Activated CD4-positive, alpha-beta T cell treated with anti-CD3 and anti-CD28 coated beads for 1 hour (primary cell): ENCODE results near the gene RBM28.
A peak's percentile ranks its signal among the peaks of the same experiment; 100 is the strongest.

Experiments used
- DNase-seq: peaks from one replicate; pipeline ENCODE4 v3.0.0-alpha.2; 2020

Gene RBM28

DNA sequence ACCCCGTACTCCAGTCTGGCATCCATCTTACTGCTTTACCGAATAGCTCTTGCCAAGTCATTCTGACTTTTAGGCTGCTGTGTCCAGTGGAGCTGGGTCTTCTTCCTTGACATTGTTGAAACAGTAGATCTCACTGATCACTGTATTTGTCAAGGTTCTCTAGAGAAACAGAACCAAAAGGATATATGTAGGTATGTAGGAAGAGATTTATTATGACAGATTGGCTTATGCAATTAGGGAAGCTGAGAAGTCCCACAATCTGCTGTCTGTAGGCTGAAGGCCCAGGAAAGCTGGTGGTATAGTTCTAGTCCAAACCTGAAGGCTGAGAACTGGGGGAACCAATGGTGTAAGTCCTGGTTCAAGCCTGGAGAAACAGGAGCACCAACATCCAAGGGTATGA lies 29.9 kb upstream of the RBM28 start:
- DNase-seq, result no peak

DNA sequence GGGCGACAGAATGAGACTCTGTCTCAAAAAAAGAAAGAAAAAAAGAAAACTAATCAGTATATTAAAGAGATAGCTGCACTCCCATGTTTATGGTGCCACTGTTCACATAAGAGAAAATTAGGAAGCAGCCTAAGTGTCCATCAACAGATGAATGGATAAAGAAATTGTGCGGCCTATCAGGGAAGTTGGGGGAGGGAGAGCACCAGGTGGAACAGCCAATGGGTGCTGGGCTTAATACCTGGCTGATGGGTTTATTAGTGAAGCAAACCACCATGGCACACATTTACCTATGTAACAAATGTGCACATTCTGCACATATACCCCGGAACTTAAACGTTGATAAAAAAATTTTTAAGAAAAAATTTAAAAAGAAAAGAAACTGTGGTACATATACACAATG lies 26.8 kb upstream of the RBM28 start:
- DNase-seq, result no peak

- no peak for DNase-seq
Measured at GRCh38 chr7:128366986-128367385, 23.3 kb upstream of the RBM28 start.

- no peak for DNase-seq
Measured at GRCh38 chr7:128366300-128366699, 22.6 kb upstream of the RBM28 start.

DNA sequence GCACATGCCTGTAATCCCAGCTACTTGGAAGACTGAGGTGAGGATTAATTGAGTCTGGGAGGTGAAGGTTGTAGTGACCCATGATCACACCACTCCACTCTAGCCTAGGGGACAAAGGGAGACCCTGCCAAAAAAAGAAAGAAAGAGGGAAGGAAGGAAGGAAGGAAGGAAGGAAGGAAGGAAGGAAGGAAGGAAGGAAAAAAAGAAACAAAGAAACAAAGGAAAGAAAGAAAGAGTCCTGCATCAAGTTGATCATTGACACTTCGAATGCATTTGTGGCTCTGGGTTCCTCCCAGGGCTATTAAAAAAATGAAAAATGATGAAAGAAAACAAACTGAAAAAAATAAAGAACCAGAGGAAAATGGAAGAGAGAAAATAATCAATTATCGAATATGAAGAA lies 21.7 kb upstream of the RBM28 start:
- no peak for DNase-seq

DNA sequence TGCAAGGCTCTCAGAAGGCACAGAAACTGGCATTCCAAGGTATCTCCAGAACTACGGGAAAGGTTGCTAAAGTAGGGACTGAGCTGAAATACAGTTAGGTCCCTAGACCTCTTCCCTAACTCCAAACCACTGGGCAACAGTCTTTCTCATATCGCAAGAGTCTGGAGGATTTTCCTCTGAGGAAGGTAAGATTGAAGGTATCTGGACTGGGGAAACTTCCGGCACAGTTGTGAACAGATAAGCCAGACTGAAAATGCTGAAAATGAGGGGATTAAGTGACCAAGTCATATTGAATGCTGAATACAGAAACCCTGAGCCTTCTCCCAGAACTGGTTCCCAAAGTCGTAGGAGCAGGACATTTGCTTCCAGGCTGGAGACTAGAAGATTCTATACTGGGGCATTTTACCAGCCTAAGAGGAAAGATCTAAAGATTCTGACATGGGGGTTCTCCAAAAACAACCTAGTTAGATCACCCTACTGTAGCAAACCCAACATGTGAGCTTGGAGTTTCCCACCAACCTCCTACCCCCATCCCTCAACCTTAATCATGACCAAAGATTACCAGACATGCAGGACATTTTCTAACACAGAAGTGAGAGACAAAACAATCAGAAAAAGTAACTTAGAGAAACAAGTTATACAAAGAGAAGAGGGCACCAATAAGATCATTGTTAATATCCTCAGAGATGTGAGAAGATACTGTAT lies 20.6 kb upstream of the RBM28 start:
- DNase-seq, result no peak

- no peak for DNase-seq
Measured at GRCh38 chr7:128363261-128363721, 19.6 kb upstream of the RBM28 start.

DNA sequence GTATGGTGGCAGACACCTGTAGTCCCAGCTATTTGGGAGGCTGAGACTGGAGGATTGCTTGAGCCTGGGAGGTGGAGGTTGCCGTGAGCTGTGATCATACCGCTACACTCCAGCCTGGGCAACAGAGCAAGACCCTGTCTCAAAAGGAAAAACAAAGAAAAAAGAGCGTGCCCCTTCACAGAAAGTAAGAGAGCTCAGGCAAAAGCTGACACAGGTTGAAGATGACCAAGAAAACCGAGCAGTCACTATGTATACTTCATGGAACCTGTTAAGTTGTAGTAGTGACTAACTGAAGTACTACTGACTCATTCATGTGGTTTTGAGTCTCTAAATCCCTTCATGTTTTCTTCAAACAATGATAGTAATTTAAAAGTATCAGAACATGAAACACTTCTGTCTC lies 19.0 kb upstream of the RBM28 start:
- DNase-seq, result no peak

DNA sequence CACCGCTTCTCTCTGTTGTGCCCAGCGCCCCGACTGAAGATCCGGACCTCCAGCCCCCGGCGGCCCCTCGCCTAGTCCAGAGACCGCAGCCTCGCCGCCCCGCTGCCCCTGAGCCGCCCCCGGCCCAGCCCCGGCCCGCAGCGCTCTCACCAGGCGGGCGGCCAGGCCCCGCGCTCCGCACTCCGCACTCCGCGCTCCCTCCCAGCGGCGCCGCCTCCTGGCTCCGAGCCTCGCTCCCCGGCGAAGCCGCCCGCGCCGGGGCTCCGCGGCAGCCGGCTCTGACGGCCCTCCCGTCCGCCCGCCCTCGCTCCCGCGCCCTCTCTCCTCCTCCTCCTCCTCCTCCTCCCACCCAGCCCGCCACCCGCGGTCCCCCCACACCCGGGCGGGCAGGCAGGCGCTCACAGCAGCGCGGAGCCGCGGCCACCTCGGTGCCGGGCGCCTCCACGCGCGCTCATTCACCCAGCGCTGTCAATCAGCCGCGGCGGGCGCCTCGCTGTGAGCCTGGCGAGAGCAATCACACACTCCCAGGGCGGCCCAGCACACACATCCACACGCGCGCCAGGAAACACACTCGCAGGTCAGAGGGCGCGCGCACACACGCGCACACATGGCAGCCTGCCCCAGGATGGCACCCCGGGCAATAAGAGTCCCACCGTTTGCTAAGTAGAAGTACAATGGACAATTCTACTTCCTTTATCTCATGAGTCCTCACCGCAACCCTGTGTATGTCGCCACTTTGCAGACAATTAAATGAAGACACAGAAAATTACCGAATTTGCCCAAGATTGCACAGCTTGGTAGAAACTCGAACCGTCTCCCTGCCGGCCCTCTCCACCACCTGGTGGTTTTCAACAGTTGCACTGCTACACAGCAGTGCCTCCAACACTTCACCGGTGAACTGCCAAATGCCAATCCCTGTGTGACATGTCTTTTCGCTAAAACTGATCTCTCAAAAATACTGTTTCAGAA lies 18.0 kb upstream of the RBM28 start, which contains the start of gene PRRT4:
Gene PRRT4 (minus strand): TSS at position 280 of the 969 bp plus-strand sequence.
- peak; percentile 30 for DNase-seq

DNA sequence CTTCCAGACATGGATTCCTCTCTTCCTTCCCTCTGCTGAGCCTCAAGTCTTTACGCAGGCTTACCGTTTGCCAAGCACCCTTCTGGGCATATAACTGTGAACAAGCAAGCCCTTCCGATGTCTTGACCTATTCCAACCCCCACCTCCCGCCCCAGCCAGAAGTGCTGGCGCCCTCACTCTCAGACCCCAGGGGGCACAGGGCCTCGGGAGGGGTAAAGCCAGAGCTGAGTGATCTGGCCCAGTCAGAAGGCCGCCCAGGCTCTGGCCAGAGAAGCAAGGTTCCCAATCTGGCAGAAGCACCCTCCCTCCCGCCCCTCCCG lies 16.6 kb upstream of the RBM28 start:
- no peak for DNase-seq

DNA sequence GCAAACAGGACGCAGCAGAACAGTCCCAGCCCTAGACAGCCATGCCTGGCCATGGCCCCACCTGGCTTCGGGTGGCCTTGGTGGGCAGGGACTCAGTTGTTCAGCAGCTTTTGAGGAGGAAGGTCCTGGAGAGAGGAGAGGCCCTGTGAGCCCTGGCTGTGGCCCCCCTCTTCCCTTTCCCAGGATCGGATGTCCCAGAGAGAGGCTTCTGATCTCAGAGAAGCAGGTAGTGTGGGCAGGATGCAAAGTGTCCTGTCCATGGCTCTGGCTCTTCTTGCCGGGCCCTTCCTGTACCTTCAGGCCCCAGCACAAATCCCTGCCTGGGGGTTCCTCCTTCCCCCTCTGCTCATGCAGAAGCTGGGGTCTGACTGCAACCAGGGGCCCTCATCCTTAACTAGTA lies 16.2 kb upstream of the RBM28 start:
- DNase-seq, result no peak

- DNase-seq, result no peak
Measured at GRCh38 chr7:128359336-128359735, 15.6 kb upstream of the RBM28 start.

- no peak for DNase-seq
Measured at GRCh38 chr7:128358233-128358632, 14.5 kb upstream of the RBM28 start.

DNA sequence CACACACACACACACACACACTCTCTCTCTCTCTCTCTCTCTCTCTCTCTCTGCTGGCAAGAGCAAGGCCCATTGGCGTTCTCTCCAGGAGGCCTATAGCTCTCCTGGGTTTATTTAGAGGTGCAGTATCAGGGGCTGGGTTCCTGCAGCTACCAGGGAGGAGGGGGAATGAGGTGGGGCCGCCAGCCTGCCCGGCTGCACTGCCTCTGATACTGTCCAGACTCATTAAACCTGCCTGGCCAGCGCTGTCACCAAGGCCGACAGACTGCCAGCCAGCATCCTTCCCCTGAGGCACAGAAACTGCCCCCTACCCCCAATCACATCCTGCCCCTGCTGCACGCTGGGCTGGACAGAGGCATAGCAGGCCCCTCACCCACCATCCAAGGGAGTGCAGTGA lies 13.5 kb upstream of the RBM28 start:
- DNase-seq, result no peak

DNA sequence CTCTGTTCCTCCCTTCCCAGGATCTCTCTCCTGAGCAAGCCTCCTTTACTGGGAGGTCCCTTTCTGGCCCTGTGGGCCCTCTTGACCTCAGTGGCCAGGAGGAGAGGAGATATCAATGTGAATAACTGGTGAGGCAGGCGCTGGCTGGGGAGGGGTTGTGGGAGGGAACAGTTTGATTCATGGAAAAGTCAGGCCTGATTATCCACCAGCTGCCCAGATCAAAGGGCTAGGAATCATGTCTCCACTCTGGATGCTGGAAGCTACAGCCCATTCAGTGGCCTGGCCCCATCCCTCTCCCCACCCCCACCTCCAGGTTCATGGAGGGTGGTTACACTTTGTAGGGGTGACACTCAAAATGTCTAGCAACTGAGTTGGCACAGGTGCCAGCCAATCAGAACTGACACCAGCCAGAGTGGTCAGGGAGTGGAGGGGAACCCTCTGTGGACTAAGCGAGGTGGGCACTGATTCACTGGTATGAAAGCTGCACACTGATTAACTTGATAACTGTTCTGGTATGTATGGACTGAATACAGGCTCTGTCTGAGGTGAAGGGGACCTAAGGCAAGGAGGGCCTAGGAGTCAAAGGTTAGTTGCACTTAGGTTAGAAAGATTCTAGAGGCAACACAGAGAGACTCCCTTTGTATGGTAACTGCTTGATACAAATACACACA lies 13.0 kb upstream of the RBM28 start:
- no peak for DNase-seq

- no peak for DNase-seq
Measured at GRCh38 chr7:128353610-128354009, 9.9 kb upstream of the RBM28 start.

DNA sequence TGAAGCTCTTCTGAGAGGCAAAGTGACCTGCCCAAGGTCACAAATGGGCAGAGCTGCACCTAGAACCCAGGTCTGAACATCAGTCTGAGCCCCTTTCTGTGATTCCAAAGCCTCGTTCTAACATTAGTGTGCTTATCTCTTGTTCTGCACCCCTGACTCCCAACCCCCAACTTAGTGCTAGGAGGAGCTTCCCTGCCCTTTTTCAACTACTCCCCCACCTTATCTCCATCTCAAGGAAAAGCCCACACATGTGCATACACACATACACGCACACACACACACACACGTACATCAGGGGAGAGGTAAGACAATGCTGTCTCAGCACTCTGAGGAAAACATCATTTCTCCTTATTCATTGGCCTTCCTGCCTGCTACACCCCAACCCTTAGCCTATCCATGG lies 9.5 kb upstream of the RBM28 start:
- no peak for DNase-seq

DNA sequence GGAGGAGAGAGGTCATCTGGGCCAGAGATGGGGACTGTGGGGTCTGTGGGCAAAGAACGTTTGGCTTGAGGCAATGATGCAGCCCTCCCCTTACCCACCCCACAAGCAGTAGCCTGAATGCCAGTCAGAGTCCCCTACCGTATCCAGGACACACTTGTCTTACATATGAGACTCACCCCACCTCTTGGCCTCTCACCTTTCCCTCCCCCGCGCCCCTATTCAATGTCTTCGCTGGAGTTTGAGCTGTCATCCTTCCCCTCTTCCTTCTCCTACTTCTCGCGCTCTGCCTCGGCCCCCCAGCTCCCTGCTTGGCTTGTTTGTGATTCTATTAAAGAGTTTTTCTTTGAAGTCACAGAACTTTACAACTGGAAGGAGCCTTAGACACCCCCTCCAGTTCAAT lies 8.9 kb upstream of the RBM28 start:
- no peak for DNase-seq

DNA sequence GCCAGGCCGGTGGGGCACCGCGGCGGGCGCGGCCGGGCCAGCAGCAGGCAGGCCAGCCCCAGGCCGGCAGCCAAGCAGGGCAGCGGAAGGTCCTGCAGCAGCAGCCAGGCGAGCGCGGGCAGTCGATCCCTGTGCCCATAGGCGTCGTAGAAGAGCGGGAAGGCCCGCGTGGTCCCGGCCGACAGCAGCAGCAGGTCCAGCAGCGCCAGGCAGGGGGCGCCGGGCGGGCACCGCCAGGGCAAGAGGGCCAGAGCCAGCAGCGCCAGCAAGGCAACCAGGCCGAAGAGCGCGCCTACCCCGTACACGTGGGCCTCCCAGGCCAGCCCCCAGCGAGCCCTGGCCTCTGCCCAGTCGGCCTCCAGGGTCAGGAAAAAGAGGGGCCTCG lies 8.4 kb upstream of the RBM28 start:
- DNase-seq, result no peak

DNA sequence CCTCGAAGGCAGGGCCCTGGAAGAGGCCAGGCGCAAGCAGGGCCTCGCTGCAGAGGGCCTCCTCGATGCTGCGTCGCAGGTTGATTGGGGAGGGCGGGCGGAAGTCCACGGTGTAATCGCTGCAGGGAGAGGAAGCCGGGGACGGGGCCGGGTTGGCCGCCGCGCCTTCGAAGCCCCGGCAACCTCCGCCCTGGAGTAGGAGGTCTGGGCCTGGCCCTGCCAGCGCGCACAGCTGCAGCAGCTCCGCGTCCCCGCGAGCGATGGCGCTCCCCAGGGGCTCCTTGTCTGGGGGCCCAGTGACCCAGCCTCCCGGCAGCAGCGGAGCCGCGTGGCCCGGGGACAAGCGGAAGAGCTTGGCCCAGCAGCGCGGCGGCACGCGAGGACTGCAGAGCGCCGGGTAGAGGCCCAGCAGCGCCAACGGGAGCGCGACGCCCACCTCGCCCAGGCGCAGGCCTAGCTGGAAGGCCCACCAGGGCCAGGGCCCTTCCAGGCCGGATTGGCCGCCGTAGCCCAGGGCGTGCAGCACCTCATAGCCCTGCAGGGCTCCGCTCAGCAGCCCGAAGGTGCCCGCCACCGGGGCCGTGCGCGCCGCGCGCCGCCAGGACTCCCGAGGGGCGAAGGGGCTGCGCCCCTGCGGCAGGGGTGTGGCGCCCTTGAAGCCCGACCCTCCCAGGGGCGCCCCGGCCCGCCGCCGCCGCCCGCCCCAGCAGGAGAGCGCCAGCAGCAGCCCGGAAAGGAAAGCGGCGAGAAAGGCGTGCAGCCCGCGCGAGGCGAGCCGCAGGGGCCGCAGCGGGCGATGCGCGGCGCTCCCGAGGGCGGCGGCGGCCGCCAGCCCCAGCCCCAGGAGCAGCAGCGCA lies 7.8 kb upstream of the RBM28 start:
- no peak for DNase-seq

DNA sequence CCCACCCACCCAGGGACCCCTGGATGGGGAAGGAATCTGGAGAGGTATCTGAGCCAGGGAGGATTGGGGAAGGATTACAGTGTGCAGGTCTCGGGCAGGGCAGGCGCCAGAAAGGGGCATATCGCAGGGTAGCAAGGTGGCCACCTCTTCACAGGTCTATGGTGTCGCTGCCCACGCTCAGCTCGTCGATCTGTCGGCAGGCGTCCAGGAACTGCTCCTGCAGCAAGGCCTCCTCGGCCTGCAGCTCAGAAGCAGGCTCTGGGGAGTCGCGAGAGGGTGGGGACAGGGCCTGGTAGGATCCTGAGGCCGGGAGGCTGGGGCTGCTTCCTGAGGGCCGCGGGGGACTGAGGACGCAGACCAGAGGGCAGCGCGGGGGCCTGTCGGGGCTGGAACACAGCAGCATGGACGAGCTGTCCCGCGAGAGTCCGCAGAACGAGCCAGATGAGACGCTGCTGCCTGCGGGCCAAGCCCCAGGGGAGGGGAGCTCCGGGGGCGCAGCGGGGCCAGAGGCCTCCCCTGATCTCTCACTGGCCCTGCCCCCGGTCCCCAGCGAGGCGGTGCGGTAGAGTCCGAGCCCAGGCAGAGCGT lies 7.1 kb upstream of the RBM28 start:
- DNase-seq, result no peak

GRCh38 chr7:128349466-128349825 lies 5.7 kb upstream of the RBM28 start:
- no peak for DNase-seq
